NT2/D1 (cell line): ENCODE data around the gene ZNF789.
A peak's percentile ranks its signal among the peaks of the same experiment; 100 is the strongest.
"Not testable (repeated sequence)": the region's sequence is repeated elsewhere in the genome, so short reads cannot be mapped to it uniquely, and the experiment has no call there.

ENCODE experiments used
- DNase-seq: peaks from one replicate; pipeline ENCODE4 v3.0.0-alpha.2; 2011; ENCODE audit warnings: low read depth, low spot score
- H3K27me3 ChIP-seq: 2 replicates; pipeline ENCODE4 v1.6.0; 2011; ENCODE audit warnings: mild to moderate bottlenecking; ENCODE audit not compliant: insufficient read length, insufficient read depth
- H3K36me3 ChIP-seq: 2 replicates; pipeline ENCODE4 v1.6.1; 2011; ENCODE audit warnings: mild to moderate bottlenecking, low read length, mixed read lengths; ENCODE audit not compliant: insufficient read depth, insufficient read length
- H3K4me1 ChIP-seq: 2 replicates; pipeline ENCODE4 v1.5.1; 2011; ENCODE audit not compliant: insufficient read depth, insufficient read length
- H3K4me3 ChIP-seq: 2 replicates; pipeline ENCODE4 v1.5.1; 2011; ENCODE audit warnings: low read depth; ENCODE audit not compliant: insufficient read length
- H3K9ac ChIP-seq: 2 replicates; pipeline ENCODE4 v1.6.0; 2011; ENCODE audit warnings: low read depth; ENCODE audit not compliant: insufficient read length
- H3K9me3 ChIP-seq: 2 replicates; pipeline ENCODE4 v1.5.1; 2011; ENCODE audit warnings: mild to moderate bottlenecking, low read length; ENCODE audit not compliant: insufficient read depth
- SUZ12 ChIP-seq: IDR thresholded peaks from 2 replicates; pipeline ENCODE4 v1.6.1; 2011; ENCODE audit not compliant: insufficient read length, insufficient read depth; ENCODE audit errors: extremely low read depth
- YY1 ChIP-seq: IDR thresholded peaks from 2 replicates; pipeline ENCODE4 v1.6.1; 2011; ENCODE audit not compliant: insufficient read length, insufficient read depth
- ZNF274 ChIP-seq: IDR thresholded peaks from 2 replicates; pipeline ENCODE4 v1.6.1; 2011; ENCODE audit warnings: mild to moderate bottlenecking, low read depth, low read length

The ZNF789 gene

DNA sequence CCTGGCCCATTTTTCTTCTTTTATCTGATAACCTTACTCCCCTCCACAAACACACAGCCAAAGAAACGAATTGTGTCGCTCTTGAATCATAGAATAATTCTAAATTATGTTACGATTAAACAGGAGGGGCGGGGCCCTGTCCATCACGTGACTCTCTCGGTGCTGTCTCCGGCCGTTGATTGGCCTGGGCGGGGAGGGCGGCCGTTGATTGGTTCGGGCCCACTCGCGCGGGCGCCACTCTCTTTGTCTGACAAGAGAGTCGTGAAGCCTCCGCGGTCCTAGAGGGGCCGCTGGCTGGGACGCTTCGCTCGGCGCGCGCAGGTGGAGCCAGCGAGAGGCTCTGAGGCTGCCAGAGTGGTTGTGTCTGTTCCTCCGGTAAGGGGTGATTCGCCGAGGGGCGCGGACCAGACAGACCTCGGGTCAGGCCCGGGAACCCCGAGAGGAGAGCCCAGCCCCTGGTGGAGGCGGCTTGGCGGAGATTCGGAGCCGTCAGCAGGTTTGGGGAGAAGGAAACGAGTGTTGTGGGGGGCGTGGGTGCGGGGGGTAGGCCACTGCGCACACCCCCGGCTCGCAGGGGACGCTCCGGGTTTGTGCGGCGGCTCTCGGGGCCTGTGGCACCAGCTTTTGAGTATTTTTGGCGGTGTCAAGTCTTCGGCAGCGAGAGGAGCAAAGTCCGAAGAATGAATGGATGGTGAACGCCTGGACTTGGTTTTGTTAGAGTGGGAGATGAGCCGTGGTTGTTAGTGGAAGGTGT is at the start of gene ZNF789:
Gene ZNF789, plus strand, starts transcription at position 330 of the 754 bp plus-strand sequence. CDS start 3,567 bp downstream, outside the sequence.
- H3K36me3 ChIP-seq = peaks cover 16% of the 10 kb centered on the region
- peak; percentile 96 for DNase-seq
- peaks cover 2% of the 10 kb centered on the region for H3K4me1 ChIP-seq
- peak within 1 kb of the TSS; percentile 87 for H3K9ac ChIP-seq
- no peaks in the 10 kb centered on the region for H3K27me3 ChIP-seq
- peak within 1 kb of the TSS; percentile 85 for H3K4me3 ChIP-seq
- H3K9me3 ChIP-seq = no peaks in the 10 kb centered on the region
- no peak for TF ChIP-seq YY1
- no peak for TF ChIP-seq SUZ12
- TF ChIP-seq ZNF274 = no peak

DNA sequence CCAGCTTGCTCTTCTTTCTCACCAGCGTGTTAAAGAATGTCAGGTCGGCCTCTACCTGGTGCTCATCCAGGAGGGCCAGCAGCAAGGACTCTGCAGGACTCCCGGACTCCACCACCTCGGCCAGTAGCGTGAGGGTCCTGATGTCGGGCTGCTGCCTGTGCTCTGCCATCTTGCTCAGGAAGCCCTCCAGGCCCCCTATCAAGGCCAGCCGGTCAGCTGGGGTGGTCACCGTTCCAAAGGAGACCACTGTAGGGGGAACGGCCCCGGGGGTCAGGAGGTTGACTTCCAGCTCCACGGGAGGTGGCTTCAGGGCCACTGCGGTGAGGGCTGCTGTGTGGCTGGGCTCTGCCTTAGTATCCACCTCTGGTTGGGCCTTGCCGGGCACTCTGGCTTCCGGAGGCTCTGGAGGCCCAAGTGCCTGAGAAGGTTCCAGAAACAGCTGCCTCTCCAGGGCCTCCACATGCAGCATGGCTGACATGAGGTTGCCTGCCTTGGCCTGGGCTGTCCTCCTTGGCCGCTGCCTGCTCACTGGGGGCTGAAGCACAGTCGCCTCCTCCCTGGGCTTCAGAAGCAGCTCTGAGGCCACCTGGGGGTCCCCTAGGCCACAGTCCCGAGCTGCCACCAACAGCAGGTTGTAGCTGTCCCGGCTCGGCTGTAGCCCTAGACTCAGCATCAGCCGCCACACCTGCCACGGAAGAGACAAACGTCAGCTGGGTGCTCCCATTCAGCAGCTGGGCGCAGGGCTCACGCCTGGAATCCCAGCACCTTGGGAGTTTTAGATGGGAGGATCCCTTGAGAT is 47.6 kb upstream of the ZNF789 start:
- peaks cover 70% of the 10 kb centered on the region for H3K36me3 ChIP-seq
- no peak overlapping the region for H3K9ac ChIP-seq
- no peaks in the 10 kb centered on the region for H3K9me3 ChIP-seq
- no peak overlapping the region for H3K4me3 ChIP-seq
- no peaks in the 10 kb centered on the region for H3K4me1 ChIP-seq
- no peaks in the 10 kb centered on the region for H3K27me3 ChIP-seq
- TF ChIP-seq ZNF274 (no peak), YY1 (no peak), SUZ12 (no peak)
- no peak for DNase-seq

DNA sequence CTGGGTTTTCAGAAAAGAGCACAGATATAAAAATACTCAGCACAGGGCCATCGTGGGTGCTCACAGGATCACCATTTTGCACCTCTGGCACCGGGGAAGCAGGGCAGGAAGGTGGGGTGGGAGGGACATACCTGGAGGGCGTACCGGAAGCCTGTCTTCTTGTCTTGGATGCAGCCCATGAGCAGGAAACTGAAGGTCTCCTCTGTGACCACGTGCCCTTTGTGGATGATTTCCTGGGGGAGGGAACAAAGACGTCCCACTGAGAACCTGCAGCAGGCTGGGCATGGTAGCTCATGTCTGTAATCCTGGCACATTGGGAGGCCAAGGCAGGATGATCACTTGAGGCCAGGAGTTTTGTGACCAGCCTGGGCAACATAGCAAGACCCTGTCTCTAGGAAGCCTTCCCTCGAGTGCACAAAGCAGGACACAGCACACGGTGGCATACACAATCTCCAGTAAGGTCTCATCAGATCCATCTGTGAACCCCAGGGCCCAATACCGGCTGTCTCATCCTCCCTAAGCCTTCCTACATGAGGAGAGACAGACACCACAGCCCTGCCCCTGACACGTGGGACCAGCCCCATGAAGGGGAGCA is 43.6 kb upstream of the ZNF789 start:
- H3K4me3 ChIP-seq = no peak overlapping the region
- no peak overlapping the region for H3K9ac ChIP-seq
- no peaks in the 10 kb centered on the region for H3K9me3 ChIP-seq
- peaks cover 63% of the 10 kb centered on the region for H3K36me3 ChIP-seq
- DNase-seq = no peak
- H3K4me1 ChIP-seq = no peaks in the 10 kb centered on the region
- no peaks in the 10 kb centered on the region for H3K27me3 ChIP-seq
- TF ChIP-seq YY1 (no peak), ZNF274 (no peak), SUZ12 (no peak)

DNA sequence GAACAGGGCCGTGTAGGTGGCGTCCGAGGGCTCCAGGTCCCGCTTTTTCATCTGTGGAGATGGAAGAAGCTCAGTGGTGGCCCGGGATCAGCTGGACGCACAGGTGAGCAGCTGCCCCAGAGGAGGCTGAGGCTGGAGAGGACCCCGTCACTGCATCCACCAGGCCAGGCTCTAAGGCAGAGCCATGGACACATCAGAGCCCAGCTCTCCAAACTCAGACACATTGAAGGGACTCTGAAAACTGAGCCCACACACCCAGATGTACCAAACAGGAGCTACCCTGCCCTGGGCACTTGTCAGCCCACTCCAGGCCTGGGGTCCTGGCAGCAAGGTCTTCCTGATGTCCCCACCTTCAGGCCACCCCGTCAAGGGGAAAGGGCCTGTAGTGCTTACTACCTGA is 42.9 kb upstream of the ZNF789 start:
- Histone ChIP-seq H3K4me1 (no peaks in the 10 kb centered on the region), H3K27me3 (no peaks in the 10 kb centered on the region), H3K9ac (no peak overlapping the region), H3K9me3 (no peaks in the 10 kb centered on the region), H3K4me3 (no peak overlapping the region), H3K36me3 (peaks cover 62% of the 10 kb centered on the region)
- TF ChIP-seq YY1 (no peak), SUZ12 (no peak), ZNF274 (no peak)
- DNase-seq = no peak

DNA sequence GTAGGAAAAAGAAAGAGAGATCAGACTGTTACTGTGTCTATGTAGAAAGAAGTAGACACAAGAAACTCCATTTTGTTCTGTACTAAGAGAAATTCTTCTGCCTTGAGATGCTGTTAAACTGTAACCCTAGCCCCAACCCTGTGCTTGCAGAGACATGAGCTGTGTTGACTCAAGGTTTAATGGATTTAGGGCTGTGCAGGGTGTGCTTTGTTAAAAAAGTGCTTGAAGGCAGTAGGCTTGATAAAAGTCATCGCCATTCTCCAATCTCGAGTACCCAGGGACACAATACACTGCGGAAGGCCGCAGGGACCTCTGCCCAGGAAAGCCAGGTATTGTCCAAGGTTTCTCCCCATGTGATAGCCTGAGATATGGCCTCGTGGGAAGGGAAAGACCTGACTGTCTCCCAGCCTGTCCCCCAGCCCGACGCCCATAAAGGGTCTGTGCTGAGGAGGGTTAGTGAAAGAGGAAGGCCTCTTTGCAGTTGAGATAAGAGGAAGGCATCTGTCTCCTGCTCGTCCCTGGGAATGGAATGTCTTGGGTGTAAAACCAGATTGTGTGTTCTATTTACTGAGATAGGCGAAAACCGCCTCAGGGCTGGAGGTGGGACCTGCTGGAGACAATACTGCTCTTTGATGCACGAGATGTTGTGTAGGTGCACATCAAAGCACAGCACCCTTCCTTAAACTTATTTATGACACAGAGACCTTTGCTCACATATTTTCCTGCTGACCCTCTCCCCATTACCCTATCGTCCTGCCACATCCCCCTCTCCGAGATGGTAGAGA is 40.7 kb upstream of the ZNF789 start:
- not testable (repeated sequence) for DNase-seq, H3K9me3 ChIP-seq, H3K9ac ChIP-seq, H3K4me3 ChIP-seq, H3K27me3 ChIP-seq, H3K4me1 ChIP-seq
- peaks cover 67% of the 10 kb centered on the region for H3K36me3 ChIP-seq

DNA sequence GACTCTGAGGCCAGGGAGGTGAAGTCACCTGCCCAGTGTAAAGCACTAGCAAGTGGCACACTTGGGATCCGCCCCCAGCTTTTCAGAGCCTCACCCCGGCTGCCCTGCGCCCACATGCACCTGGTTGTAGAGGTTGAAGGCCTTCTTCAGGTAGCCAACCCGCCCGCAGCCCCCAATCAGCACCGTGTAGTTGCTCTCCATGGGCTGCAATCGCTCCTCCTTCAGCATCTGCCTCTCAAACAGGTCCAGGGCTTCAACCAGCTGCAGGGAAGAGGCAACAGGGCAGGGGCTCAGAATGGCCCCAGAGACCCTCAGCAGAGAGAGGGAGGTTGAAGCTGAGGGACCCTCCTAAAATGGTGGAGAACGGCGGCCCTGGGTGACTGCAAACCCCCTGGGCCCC is 39.5 kb upstream of the ZNF789 start:
- no peaks in the 10 kb centered on the region for H3K9me3 ChIP-seq
- H3K4me1 ChIP-seq = no peaks in the 10 kb centered on the region
- H3K36me3 ChIP-seq = peaks cover 67% of the 10 kb centered on the region
- no peaks in the 10 kb centered on the region for H3K27me3 ChIP-seq
- no peak for DNase-seq
- TF ChIP-seq YY1 (no peak), ZNF274 (no peak), SUZ12 (no peak)
- no peak overlapping the region for H3K9ac ChIP-seq
- no peak overlapping the region for H3K4me3 ChIP-seq
